ENCODE data around the gene ADAMTS2. TPM values are rescaled to one million over a fixed set of nuclear protein-coding genes. Genes with fewer than 3 reads are reported as not detected.

Gene ADAMTS2
- total and polyA plus RNA-seq, 2 of the 4 experiments (the other 2 are of a cell fraction) = 19.0 to 58.8 TPM

DNA sequence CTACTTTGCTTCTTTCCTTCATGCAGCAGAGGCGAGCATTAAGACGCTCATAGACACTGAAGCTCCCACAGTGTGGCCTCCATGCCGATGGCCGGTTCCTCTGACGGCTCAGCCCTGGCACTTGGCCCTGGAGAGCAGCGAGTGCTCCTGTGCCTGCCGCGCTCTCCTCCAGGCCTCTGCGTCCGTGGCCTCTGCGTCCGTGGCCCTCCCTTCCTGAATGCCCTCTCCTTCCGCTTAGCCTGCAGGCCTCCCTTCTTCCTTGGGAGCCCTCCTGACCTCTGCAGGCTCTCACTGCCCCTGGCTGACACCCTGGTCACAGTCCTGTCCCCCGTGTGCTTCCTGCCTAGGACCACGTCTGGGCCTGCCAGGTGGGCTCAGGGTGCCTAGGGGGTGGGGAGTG lies 192.3 kb downstream of the ADAMTS2 start:
- Histone ChIP-seq H3K36me3 (ENCODE audit: control insufficient read depth, insufficient read depth, low read length) (peaks cover 40% of the 10 kb centered on the region), H2BK15ac (ENCODE audit: low read depth, low read length) (no peak overlapping the region), H2BK120ac (ENCODE audit: low read depth, low read length) (no peak overlapping the region), H4K91ac (ENCODE audit: insufficient read depth, low read depth, low read length) (no peak overlapping the region), H3K27ac (ENCODE audit: insufficient read depth, low read length) (no peak overlapping the region), H3K18ac (ENCODE audit: low read depth, low read length) (no peak overlapping the region), H3K9me1 (ENCODE audit: insufficient read depth, low read length) (no peaks in the 10 kb centered on the region), H2AFZ (replicated peaks; ENCODE audit: low read length, poor library complexity) (no peak overlapping the region), H3K4ac (ENCODE audit: low read depth, low read length) (no peak overlapping the region), H3K4me1 (ENCODE audit: control insufficient read depth, insufficient read depth, low read length) (no peaks in the 10 kb centered on the region), H2BK20ac (ENCODE audit: low read depth, low read length) (no peak overlapping the region), H3K9me3 (ENCODE audit: control insufficient read depth, insufficient read depth, low read length) (no peaks in the 10 kb centered on the region), H4K20me1 (ENCODE audit: insufficient read depth, low read length) (no peaks in the 10 kb centered on the region), H3K23ac (ENCODE audit: low read depth, low read length) (no peak overlapping the region), H3K4me2 (ENCODE audit: low read depth, low read length) (no peak overlapping the region), H3K14ac (replicated peaks; ENCODE audit: low read depth, low read length) (no peak overlapping the region), H2AK9ac (replicated peaks; ENCODE audit: low read depth, low read length, poor library complexity) (no peak overlapping the region), H3K79me1 (ENCODE audit: low read depth in 1 of 2, low read length in 2 of 2) (no peaks in the 10 kb centered on the region), H4K5ac (ENCODE audit: low read depth, low read length) (no peak overlapping the region), H3K4me3 (ENCODE audit: insufficient read depth, low read depth, low read length) (no peak overlapping the region), H3K9ac (ENCODE audit: low read depth, low read length) (no peak overlapping the region), H3K56ac (ENCODE audit: extremely low read depth, insufficient read depth, low read length) (no peak overlapping the region), H3K27me3 (ENCODE audit: control insufficient read depth, insufficient read depth, low read length) (no peaks in the 10 kb centered on the region), H2AK5ac (ENCODE audit: low read depth, low read length) (no peak overlapping the region), H2BK5ac (ENCODE audit: low read depth, low read length, poor library complexity, severe bottlenecking) (no peak overlapping the region), H4K8ac (ENCODE audit: low read depth in 2 of 2, low read length in 2 of 2) (no peak overlapping the region)
- intact Hi-C loops (cut with micrococcal nuclease) (no loop called here), dilution Hi-C loops (cut with HindIII; ENCODE audit: low sequenced_read_pairs, unreplicated experiment) (no loop called here), in situ Hi-C loops (cut with MboI; ENCODE audit: low sequenced_read_pairs) (no loop called here)
- POLR2A ChIA-PET (ENCODE audit: unreplicated experiment) = no interaction called here
- TF ChIP-seq CHD1 (IDR thresholded peaks at IDR 0.05; ENCODE audit: low read depth, low read length) = no peak
- no peak for TF ChIP-seq USF2 (IDR thresholded peaks at IDR 0.05; ENCODE audit: low read depth, low read length)
- TF ChIP-seq MAZ (IDR thresholded peaks at IDR 0.05; ENCODE audit: borderline replicate concordance, low read depth, low read length) = no peak
- no peak for TF ChIP-seq FOS (IDR thresholded peaks at IDR 0.05; ENCODE audit: low read depth, low read length)
- TF ChIP-seq, protein P1, sequence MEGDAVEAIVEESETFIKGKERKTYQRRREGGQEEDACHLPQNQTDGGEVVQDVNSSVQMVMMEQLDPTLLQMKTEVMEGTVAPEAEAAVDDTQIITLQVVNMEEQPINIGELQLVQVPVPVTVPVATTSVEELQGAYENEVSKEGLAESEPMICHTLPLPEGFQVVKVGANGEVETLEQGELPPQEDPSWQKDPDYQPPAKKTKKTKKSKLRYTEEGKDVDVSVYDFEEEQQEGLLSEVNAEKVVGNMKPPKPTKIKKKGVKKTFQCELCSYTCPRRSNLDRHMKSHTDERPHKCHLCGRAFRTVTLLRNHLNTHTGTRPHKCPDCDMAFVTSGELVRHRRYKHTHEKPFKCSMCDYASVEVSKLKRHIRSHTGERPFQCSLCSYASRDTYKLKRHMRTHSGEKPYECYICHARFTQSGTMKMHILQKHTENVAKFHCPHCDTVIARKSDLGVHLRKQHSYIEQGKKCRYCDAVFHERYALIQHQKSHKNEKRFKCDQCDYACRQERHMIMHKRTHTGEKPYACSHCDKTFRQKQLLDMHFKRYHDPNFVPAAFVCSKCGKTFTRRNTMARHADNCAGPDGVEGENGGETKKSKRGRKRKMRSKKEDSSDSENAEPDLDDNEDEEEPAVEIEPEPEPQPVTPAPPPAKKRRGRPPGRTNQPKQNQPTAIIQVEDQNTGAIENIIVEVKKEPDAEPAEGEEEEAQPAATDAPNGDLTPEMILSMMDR (conservative IDR thresholded peaks at IDR 0.05; ENCODE audit: low read depth, low read length) = no peak
- no peak for TF ChIP-seq SMC3 (IDR thresholded peaks at IDR 0.05; ENCODE audit: low read depth, low read length)
- DNase-seq = no peak
- CTCF ChIA-PET = no interaction called here
- ATAC-seq (ENCODE audit: low read depth) = no peak
- BruUV-seq (replicated peaks) = no TSS peak
- WGBS, 2 experiments (ENCODE audit: extremely low coverage in 2 of 2, insufficient read length in 1 of 2) = 92% methylated on average over 10 of the region's 15 CpGs; no CpG with 5 or more reads in 1 of the 2 experiments
